GM18520 (cell line): Measurements from ENCODE around the gene SERPINB10.

ENCODE experiments used
- ATAC-seq: cut with Tn5 transposase; IDR thresholded peaks from one replicate; pipeline ENCODE4 v1.9.1; 2021; ENCODE audit not compliant: unreplicated experiment

Gene SERPINB10

DNA sequence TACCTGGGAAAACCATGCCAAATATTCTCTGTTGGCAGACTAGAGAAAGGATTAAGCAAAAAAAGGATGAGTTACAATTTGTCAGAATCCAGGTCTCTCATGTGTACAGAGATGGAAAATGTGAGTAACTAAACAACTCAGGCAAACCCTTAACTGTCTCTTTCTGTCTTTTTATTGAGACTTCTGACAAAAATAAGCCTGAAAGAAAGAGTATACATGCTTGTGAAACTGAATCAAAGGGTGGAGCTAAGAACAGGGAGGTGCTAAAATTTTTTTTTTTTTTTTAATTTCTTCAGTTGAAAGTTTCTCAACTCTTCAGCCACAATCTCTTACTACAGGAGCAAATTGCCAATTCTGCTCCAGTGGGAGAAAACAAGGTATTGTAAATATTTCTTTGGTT, at the start of gene SERPINB10:
SERPINB10 (plus strand) TSS at position 295 of the 400 bp plus-strand sequence. CDS start 7,553 bp downstream, outside the sequence.
- ATAC-seq, result no peak

- ATAC-seq, result no peak
These were observed 49.3 kb upstream of the SERPINB10 start for GRCh38 chr18:63858456-63858855.

DNA sequence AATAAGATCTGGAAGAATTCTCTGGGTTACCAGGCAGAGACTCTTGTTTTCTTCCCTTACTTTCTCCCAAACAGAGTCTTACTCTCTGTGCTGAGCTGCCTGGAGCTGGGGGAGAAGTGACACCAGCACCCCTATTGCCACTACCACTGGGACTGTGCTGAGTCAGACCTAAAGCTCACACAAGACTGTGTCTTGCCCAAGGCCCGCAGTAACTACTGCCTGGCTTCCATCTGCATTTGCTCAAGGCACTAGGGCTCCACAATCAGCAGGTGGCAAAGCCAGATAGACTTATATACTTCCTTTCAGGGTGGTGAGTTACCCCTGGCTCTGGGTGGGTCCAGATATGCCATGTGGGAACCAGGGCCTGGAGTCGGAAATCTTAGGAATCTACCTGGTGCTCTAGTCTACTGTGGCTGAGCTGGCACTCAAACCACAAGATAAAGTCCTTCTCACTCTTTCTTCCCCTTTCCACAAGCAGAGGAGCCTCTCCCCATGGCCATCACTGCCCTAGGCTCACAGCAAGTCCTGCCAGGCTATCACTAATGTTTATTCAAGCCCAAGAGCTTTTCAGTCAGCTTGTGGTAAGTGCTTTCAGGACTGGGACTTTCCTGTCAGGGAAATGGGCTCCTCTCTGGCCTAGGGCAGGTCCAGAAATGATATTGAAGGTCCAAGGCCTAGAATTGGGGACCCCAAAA, 47.8 kb upstream of the SERPINB10 start:
- ATAC-seq, result no peak

- ATAC-seq, result no peak
These were observed 47.2 kb upstream of the SERPINB10 start for GRCh38 chr18:63860531-63860930.

DNA sequence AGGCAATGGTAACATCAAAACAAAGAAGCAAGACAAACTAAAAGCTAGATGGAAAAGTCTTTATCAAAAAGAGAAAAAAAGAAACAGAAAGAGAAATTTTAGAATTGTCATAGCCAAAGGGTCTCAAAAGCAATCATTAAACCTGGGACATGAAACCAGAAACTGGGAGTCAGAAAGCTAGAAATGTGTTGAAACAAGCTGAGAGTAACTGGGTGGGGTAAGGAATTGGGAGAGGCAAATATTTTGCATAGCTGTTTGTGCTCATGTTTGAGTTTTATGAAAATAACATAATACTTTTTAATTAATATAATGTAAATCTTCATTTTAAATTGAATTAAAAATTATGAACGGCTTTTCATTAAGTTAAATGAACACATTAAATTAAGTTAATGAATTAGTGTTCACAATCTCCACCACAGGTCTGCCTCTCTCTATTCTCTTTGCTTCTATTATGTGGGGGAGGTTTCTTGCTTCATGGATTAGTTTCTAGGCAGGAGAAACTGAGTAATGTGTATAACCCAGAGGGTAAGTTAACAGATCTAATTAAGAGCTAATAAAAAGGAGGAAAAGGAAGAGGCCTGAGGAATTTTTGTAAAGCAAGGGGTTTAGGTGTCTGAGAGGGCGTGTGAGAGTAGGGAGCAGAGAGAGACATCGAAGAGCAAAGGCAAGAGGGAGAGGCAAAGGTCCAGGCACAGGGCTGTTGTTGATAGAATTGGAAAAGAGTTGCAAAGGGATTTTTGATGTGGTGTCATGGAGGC, 40.2 kb upstream of the SERPINB10 start:
- no peak for ATAC-seq

DNA sequence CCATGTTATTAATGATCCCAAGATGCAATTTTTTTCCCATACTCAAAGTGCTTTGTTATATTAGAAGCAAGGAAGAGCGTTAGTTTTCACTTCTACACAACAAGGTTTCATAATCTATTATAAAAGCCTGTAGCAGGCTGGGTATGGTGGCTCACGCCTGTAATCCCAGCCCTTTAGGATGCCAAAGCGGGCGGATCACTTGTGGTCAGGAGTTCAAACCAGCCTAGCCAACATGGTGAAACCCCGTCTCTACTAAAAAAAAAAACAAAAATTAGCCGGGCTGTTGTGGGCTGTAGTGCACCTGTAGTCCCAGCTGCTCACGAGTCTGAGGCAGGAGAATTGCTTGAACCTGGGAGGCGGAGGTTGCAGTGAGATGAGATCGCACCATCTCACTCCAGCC, 39.2 kb upstream of the SERPINB10 start:
- ATAC-seq, result no peak

DNA sequence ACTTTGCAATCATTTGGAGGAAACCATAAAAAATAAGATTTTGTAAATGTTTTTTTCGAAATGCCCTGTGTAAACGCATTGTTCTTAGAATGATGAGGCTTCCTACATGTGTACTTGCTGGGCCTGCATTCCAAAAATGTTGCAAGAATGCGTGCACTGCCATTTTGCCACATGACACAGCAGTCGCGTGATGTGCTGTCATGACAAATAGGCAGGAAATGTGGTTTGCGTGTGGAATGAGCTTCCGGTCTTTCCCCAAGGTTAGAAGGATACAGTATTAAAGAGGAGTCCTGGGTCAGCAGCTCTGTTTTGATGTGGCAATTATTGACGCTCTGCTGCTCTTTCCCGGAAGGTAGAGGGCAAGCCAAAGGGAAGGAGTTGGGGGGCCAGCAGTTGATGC, 38.4 kb upstream of the SERPINB10 start:
- no peak for ATAC-seq

DNA sequence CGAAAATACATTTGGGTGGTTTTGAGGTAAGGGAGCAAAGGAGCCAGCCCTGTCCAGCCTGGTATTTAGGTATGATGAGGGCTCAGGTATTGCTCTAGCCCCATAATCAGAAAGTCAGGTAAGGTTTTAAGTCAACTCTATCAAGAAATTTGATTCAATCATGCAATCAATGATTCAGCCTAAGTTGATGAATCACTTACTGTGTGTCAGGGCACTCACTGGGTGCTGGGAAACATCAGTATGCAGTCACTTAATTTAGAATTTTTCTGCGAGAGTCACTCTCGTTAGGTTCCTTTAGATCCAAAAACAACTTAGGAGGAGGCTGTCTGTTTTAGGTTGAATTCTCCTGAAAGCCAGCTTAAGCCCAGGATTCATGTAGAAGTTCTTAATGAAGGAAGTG, 37.9 kb upstream of the SERPINB10 start:
- ATAC-seq, result no peak

DNA sequence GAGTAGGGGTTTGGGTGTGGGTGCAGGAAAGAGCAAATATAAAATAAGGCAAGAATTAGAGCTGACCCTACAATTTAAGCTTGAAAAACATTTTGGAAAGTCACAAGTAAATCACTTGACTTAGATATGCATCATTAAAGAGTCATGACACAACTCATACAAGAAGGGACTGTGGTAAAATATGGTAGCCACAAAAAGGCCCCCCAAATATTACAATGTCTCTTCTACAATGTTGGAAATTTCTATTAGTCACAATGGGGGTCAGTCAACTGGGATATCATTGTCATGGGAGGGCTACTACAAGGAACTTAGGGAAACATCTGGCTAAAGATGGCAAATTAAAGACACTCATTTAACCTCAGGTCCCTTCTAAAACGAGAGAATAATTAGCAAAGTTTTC, 35.9 kb upstream of the SERPINB10 start:
- ATAC-seq, result no peak

GRCh38 chr18:63872586-63872985, 35.2 kb upstream of the SERPINB10 start:
- ATAC-seq, result no peak

- ATAC-seq, result no peak
These were observed 29.4 kb upstream of the SERPINB10 start for GRCh38 chr18:63878343-63878742.

DNA sequence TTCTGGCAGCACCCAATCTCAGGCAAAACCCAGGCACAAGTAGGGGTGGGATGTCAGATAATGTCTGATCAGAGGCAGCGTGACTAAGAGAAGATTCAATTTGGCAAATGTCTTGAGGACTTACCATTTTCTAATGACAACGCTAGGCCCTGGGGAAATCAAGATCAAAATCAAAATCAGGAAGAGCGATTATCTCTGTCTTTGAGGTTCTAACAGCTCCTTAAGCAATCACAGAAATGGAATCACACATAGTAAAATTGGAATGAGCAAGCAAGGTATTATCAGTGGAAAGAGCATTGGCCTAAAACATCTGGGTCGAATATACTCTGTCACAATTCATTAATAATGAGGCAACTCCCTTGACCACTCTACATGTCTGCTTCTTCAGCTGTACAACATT, 28.8 kb upstream of the SERPINB10 start:
- ATAC-seq, result no peak

DNA sequence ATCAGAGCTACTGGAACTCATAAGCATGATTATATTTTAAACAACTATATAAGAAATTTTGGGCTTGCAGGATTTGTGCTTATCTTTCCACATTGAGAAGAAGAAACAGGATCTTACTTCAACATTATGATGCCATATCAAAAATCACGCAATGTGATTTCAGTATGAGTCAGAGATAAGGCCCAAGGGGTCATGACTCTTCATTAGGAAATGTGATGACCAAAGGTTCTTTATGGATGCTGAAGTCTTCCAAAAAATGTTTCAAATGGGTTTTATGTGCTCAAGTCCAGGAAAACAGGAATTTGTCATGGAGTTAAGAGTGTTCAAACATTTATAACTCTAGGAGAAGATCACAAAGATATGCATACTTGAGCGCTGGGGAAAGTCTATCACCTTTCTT, 28.0 kb upstream of the SERPINB10 start:
- no peak for ATAC-seq

GRCh38 chr18:63881851-63882250, 25.9 kb upstream of the SERPINB10 start:
- ATAC-seq, result no peak

DNA sequence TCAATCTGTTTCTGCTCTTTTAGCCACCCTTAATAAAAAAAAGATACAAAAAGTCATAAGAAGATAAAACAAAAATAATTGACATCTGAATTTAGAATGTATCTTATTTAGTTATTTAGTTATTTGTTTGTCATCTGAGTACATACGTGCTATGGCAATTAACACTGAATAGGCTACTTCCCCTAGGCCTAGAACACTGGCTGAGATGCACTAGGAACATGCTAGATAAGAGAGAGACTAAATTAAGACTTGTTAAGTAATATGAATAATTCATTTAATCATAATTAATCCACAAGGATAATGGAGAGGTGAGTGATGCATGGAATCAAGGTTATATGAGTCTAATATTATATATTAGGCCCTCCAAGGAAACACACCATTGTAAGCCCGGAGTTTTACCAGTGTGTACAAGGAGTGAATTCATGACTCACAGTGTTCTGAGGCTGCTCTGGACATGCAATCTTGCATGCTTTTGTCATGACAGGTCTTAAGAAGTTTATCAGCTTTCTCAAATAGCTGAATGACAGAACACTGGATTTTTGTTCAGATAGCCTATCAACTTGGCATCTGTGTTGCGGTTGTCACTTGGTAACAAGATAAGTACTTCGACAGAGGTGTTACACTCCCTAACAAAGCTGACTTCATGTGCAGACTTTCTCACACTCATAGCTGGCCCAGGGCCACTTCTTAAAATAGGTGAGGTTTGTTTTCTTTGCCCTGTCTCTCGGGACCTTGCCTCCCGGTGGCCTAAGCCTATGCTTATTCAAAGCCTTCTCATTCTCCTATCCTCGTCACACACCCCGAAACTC, 25.2 kb upstream of the SERPINB10 start:
- ATAC-seq, result peak; percentile 52

DNA sequence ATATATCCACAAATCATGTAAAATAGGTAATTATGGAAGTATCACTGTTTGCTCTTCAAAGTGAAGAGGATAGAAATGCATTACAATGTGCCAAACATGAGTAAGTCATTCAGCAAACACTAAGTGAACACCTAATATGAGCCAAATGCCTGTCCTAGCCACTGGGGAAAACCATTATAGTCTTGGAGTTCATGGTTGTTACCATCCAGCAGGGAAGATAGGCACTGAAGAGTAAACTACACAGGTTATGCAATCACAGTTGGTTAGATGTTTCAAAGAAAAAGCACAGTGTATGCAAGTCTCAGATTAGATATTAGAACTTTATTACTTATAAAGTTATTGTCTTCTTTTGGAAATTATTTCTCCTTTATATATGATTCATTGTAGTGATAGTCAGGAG, 24.1 kb upstream of the SERPINB10 start:
- no peak for ATAC-seq

DNA sequence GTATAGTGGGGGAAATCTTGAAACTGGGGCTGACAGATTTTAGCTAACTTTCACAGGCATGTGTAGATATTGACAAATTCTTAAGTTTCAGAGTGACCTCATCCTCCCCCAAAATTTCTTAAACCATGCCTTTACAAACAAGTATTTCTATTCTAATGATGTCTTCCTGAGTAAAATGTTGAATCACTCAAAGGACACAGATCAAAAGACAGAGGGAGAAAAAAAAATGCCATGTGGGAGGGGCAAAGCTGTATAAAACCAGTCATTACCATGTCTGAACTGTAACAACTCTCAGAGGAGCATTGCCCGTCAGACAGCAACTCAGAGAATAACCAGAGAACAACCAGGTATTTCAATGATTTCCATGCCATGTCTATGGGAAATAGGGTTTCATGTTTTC, 20.3 kb upstream of the SERPINB10 start, which contains the start of gene SERPINB2:
SERPINB2 (plus strand) TSS at position 282 of the 400 bp plus-strand sequence. CDS start 3,740 bp downstream, outside the sequence.
- no peak for ATAC-seq

- ATAC-seq, result no peak
These were observed 19.1 kb upstream of the SERPINB10 start for GRCh38 chr18:63888470-63889190.

- no peak for ATAC-seq
These were observed 18.1 kb upstream of the SERPINB10 start for GRCh38 chr18:63889626-63890025.

- ATAC-seq, result no peak
These were observed 17.4 kb upstream of the SERPINB10 start for GRCh38 chr18:63890237-63890949.
